NCI-H2227 (cell line): ENCODE measurements around the gene STK40.

Experiments used
- DNase-seq: peaks from one replicate; lab custom pipeline; 2025; ENCODE audit not compliant: unreplicated experiment; lab: John Stamatoyannopoulos, UW

Gene STK40

GRCh38 chr1:36385410-36386264 lies at the start of gene STK40:
STK40 (minus strand) TSS chr1:36385924; CDS start chr1:36361332, 24,592 bp downstream.
- peak; percentile 99 for DNase-seq

- DNase-seq, result no peak
These were observed 47.4 kb upstream of the STK40 start for GRCh38 chr1:36433102-36433501.

- DNase-seq, result no peak
These were observed 46.9 kb upstream of the STK40 start for GRCh38 chr1:36432616-36433015.

GRCh38 chr1:36425791-36426190 lies 40.1 kb upstream of the STK40 start:
- no peak for DNase-seq

- DNase-seq, result no peak
These were observed 35.9 kb upstream of the STK40 start for GRCh38 chr1:36421649-36422048.

- DNase-seq, result peak; percentile 89
These were observed 35.2 kb upstream of the STK40 start for GRCh38 chr1:36420836-36421317.

GRCh38 chr1:36420409-36420808 lies 34.7 kb upstream of the STK40 start:
- DNase-seq, result no peak

DNA sequence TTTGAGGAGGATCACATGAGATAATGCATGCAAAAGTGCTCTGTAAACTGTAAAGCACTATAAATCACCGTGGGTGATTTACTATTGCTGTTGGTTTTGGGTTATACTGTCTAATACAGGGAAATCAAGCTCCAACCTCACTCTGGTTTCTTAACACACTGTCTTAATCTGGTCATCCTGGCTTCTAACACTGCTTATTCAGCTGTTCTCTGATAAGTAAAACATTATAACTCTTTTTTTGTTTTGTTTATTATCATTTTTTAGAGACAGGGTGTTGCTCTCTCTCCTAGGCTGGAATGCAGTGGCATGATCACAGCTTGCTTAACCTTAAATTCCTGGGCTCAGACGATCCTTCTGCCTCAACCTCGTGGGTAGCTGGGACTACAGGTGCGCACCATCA lies 33.8 kb upstream of the STK40 start:
- no peak for DNase-seq

GRCh38 chr1:36419140-36419539 lies 33.4 kb upstream of the STK40 start:
- no peak for DNase-seq

DNA sequence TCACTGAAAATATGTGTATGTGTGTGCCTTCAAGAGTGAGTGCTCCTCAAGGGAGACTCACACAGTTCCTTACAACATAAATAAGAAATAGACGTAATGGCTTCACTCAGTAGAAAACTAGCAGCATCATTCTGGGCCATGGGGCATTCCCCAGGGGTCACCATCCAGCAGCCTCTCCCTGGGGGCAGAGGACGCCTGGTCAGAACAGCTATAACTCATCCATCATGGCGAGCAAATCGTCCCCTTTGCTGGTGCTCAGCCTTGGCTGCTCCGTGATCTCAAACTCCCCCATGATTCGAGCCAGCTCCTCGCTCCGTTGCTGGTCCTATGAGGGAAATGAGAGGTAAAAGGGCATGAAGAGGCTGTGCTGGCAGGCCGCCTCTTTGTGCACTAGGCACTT lies 32.2 kb upstream of the STK40 start:
- no peak for DNase-seq

DNA sequence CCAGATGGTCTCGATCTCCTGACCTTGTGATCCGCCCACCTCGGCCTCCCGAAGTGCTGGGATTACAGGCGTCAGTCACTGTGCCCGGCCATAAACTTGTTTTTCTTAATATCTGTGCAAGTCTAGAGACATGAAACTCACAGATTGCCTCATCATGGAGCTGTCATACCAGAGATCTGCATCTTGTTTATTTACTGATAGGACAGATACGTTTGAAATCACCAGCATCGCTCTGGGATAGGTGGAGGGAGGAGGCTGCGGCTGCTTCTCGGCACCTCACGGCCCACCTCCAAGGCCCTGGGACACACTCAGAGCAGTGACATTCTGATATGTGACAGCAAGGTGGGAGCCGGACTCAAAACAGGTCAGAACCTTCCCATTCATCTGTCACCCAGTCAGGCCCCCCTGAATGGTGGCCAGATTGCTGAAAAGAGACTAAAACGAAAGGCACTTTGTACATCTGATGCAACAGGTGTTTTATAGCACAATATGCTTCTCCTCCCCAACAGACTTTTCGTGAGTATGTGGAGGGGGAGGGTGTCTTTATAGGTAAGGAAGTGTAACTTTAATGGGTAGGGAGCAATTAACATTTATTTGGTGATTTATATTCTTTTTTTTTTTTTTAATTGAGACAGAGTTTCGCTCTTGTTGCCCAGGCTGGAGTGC lies 30.1 kb upstream of the STK40 start:
- DNase-seq, result no peak

DNA sequence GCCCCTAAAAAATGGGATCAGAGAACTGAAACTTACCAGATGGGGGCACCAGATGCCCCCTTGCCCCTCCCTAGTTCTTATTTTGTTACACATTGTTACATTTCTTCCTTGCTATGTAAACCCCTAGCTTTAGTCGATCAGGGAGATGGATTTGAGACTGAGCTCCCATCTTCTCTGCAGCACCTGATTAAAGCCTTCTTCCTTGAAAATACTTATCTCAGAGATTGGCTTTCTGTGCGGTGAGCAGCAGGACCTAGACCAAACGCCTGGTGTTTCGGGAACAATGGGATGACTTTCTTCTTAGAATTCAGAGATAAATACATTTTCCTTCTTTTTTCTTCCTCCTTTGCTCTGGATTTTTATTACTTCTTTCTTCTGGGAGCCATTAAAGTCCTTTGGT lies 28.7 kb upstream of the STK40 start:
- no peak for DNase-seq

- peak; percentile 32 for DNase-seq
These were observed 26.2 kb upstream of the STK40 start for GRCh38 chr1:36411674-36412648.

DNA sequence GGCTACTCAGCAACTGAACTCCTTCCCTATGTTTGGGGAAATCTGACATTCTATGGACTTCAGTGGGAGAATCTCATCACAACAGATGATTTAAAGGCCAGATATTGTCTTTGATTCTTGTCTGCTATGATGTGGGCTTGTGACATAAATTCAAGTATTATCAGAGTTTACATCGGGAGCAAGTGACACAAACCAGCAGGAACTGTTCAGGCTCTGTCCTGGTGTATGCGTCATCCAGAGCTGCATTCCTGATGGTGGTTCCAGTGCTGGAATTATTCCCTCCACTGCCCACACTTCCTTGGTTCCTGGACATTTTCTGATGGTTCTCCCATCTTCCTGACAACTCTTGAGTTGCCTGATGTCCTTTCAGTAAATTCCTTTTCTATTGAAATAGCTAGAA lies 22.8 kb upstream of the STK40 start:
- no peak for DNase-seq

GRCh38 chr1:36406440-36406839 lies 20.7 kb upstream of the STK40 start:
- no peak for DNase-seq

- no peak for DNase-seq
These were observed 16.8 kb upstream of the STK40 start for GRCh38 chr1:36402504-36402890.

DNA sequence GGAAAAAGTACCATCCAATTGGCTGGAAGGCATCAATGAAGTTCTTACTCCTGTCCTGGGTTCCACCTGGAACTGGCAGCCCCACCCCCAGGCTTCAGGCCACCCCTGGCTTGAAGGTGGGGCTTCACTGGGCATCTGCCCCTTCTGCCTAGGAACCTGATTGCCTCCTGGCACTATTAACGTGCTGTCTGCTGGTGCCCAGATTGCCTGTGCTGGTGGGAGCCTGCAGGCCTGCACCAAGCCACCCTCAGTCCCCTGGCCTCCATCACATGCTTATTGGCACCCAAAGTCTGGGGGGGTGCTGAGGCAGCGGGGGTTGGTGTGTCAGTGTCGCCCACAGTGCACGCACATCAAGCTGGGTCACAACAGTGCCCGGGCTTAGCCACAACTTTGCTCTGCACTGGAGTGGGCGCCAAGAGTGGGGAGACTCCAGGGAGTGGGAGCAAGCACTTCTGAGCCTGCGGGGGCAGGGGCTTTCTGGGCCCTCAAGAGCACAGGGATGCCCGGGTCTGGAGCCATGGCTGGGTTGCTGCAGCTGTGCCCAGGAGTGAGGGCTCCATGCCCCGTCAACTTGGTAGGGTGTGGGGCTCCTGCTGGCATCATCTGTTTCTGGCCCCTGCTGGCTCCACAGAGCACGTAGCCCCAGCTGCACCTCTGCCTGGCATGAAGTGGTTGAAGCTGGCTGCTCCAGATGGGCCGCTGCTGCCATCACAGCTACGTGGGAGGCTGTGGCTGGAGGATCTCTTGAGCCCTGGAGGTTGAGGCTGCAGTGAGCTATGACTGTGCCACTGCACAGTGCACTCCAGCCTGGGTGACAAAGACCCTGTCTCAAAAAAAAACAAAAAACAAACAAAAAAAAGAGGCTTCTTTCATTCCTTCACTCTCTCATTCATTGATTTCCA lies 16.1 kb upstream of the STK40 start:
- DNase-seq, result no peak

DNA sequence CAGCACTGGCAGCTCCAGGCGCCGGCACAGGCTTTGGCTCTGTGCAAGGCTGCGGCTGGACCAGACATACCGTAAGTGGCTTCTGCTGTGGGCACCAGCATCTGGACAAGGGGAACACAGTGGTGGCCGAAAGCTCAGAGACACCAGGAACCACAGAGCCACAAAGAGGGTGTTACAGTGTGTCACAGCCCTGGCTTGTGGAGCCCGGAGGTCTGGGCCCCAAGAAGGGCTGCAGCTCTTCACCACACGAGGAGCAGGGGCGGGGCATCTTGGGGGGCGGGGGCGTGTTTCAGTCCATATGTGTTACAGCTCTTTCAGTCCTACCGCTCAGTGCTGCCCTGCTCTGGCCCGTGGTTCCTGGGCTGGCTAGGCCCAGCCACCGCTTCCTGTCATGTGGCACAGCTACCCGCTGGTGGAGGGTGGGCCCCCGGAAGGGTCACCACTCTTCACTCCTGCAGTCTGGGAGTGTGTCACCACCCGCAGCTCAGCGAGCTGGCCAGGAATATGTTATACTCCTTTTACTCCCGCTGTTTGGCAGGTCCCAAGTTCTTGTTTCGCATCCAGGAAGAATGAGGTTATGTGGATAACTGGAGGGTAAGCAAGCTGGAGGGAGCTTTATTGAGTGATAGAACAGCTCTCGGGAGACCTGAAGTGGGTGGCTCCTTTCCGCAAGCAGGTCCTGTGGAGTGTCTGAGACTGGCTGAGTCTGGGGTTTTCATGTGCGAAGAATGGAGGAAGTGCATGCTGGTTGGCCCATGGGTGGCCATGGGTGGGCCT lies 15.3 kb upstream of the STK40 start:
- no peak for DNase-seq

GRCh38 chr1:36400514-36400824 lies 14.7 kb upstream of the STK40 start:
- no peak for DNase-seq
